ENCODE results near the gene PANX1.
A peak's percentile ranks its signal among the peaks of the same experiment; 100 is the strongest.

PANX1 gene

GRCh38 chr11:94181943-94182342 is 53.3 kb downstream of the PANX1 start:
- peaks cover 2% of the 10 kb centered on the region for H3K9me3 Mint-ChIP-seq
- no peaks in the 10 kb centered on the region for H3K27me3 Mint-ChIP-seq (ENCODE audit: low read depth)
- H3K36me3 Mint-ChIP-seq (ENCODE audit: low read depth): peaks cover 44% of the 10 kb centered on the region
- H3K4me3 Mint-ChIP-seq: no peak overlapping the region
- peaks cover 44% of the 10 kb centered on the region for H3K4me1 Mint-ChIP-seq
- no peak for TF ChIP-seq CTCF (IDR thresholded peaks at IDR 0.05; ENCODE audit: unreplicated experiment in 3 of 3)
- H3K27ac Mint-ChIP-seq: no peak overlapping the region

GRCh38 chr11:94183251-94183885 is 54.7 kb downstream of the PANX1 start:
- Mint-ChIP-seq H3K27me3 (ENCODE audit: low read depth) (peaks cover 3% of the 10 kb centered on the region), H3K27ac (peak overlapping the region; percentile 66 to 81 (median 70)), H3K36me3 (ENCODE audit: low read depth) (peaks cover 41% of the 10 kb centered on the region), H3K9me3 (peaks cover under 1% of the 10 kb centered on the region), H3K4me1 (peaks cover 55% of the 10 kb centered on the region), H3K4me3 (no peak overlapping the region)
- TF ChIP-seq CTCF (IDR thresholded peaks at IDR 0.05; ENCODE audit: unreplicated experiment in 3 of 3): no peak

GRCh38 chr11:94183886-94184264 is 55.2 kb downstream of the PANX1 start:
- Mint-ChIP-seq H3K9me3 (peaks cover 3% of the 10 kb centered on the region), H3K27me3 (ENCODE audit: low read depth) (peaks cover 3% of the 10 kb centered on the region), H3K36me3 (ENCODE audit: low read depth) (peaks cover 38% of the 10 kb centered on the region), H3K4me1 (peaks cover 56% of the 10 kb centered on the region), H3K4me3 (peak overlapping the region in 2 of 3 experiments; percentile 1 to 12), H3K27ac (peak overlapping the region; percentile 66 to 81 (median 70))
- TF ChIP-seq CTCF (IDR thresholded peaks at IDR 0.05; ENCODE audit: unreplicated experiment in 3 of 3): peak; percentile 66 to 81 (median 81)

- H3K27ac Mint-ChIP-seq: peak overlapping the region; percentile 70 to 97 (median 81)
- H3K27me3 Mint-ChIP-seq (ENCODE audit: low read depth): peaks cover 3% of the 10 kb centered on the region
- no peak for TF ChIP-seq CTCF (IDR thresholded peaks at IDR 0.05; ENCODE audit: unreplicated experiment in 3 of 3)
- peak overlapping the region in 1 of 3 experiments; percentile 12 for H3K4me3 Mint-ChIP-seq
- H3K4me1 Mint-ChIP-seq: peaks cover 56% of the 10 kb centered on the region
- peaks cover 4% of the 10 kb centered on the region for H3K9me3 Mint-ChIP-seq
- H3K36me3 Mint-ChIP-seq (ENCODE audit: low read depth): peaks cover 34% of the 10 kb centered on the region
Measured at GRCh38 chr11:94184362-94184761, 55.7 kb downstream of the PANX1 start.

- Mint-ChIP-seq H3K27me3 (ENCODE audit: low read depth) (peaks cover 3% of the 10 kb centered on the region), H3K36me3 (ENCODE audit: low read depth) (peaks cover 30% of the 10 kb centered on the region), H3K27ac (peak overlapping the region; percentile 70 to 97 (median 81)), H3K4me3 (peak overlapping the region in 2 of 3 experiments; percentile 33 to 44), H3K9me3 (peaks cover 4% of the 10 kb centered on the region), H3K4me1 (peaks cover 56% of the 10 kb centered on the region)
- no peak for TF ChIP-seq CTCF (IDR thresholded peaks at IDR 0.05; ENCODE audit: unreplicated experiment in 3 of 3)
Measured at GRCh38 chr11:94184846-94185245, 56.2 kb downstream of the PANX1 start.
